NCI-H1092 (cell line): Measurements from ENCODE around the gene HIVEP3.

Experiments used
- DNase-seq: peaks from one replicate; lab custom pipeline; 2025; lab: John Stamatoyannopoulos, UW

The HIVEP3 gene

GRCh38 chr1:41784531-41785274, 134.0 kb downstream of the HIVEP3 start:
- no peak for DNase-seq

GRCh38 chr1:41783189-41783639, 135.5 kb downstream of the HIVEP3 start:
- no peak for DNase-seq

GRCh38 chr1:41780916-41781315, 137.8 kb downstream of the HIVEP3 start:
- DNase-seq = no peak

GRCh38 chr1:41780322-41780721, 138.4 kb downstream of the HIVEP3 start:
- no peak for DNase-seq

- no peak for DNase-seq
Measured at GRCh38 chr1:41779360-41779759, 139.4 kb downstream of the HIVEP3 start.

GRCh38 chr1:41777695-41778094, 141.0 kb downstream of the HIVEP3 start:
- no peak for DNase-seq

GRCh38 chr1:41776891-41777441, 141.8 kb downstream of the HIVEP3 start:
- DNase-seq = no peak

GRCh38 chr1:41775956-41776585, 142.7 kb downstream of the HIVEP3 start:
- DNase-seq = no peak

GRCh38 chr1:41774471-41774990, 144.2 kb downstream of the HIVEP3 start:
- no peak for DNase-seq

GRCh38 chr1:41773842-41774241, 144.9 kb downstream of the HIVEP3 start:
- no peak for DNase-seq

- DNase-seq = no peak
Measured at GRCh38 chr1:41773144-41773591, 145.6 kb downstream of the HIVEP3 start.

GRCh38 chr1:41769068-41769467, 149.7 kb downstream of the HIVEP3 start:
- DNase-seq = no peak

GRCh38 chr1:41768583-41768982, 150.1 kb downstream of the HIVEP3 start:
- no peak for DNase-seq

- no peak for DNase-seq
Measured at GRCh38 chr1:41767534-41768525, 150.9 kb downstream of the HIVEP3 start.

GRCh38 chr1:41766546-41766945, 152.2 kb downstream of the HIVEP3 start:
- DNase-seq = no peak

GRCh38 chr1:41766041-41766440, 152.7 kb downstream of the HIVEP3 start:
- no peak for DNase-seq

- DNase-seq = no peak
Measured at GRCh38 chr1:41765152-41765551, 153.6 kb downstream of the HIVEP3 start.

- DNase-seq = no peak
Measured at GRCh38 chr1:41764656-41765055, 154.1 kb downstream of the HIVEP3 start.

GRCh38 chr1:41762777-41763176, 155.9 kb downstream of the HIVEP3 start:
- no peak for DNase-seq

- DNase-seq = no peak
Measured at GRCh38 chr1:41762251-41762650, 156.5 kb downstream of the HIVEP3 start.

- DNase-seq = no peak
Measured at GRCh38 chr1:41758904-41759548, 159.7 kb downstream of the HIVEP3 start.
